ENCODE data around the gene DDX47. TPM values are rescaled to one million over a fixed set of nuclear protein-coding genes. Genes with fewer than 3 reads are reported as not detected.
"Not testable (repeated sequence)": the region's sequence is repeated elsewhere in the genome, so short reads cannot be mapped to it uniquely, and the experiment has no call there.

Gene DDX47
- total RNA-seq, 3 donors from 2014 or later (not counting 1 experiment from before 2014, with no cell fraction given): 98.9 to 120 (median 114) TPM

- intact Hi-C loops (cut with micrococcal nuclease): no loop called here
- Mint-ChIP-seq H3K4me1 (peaks cover 37 to 42% of the 10 kb centered on the region in 2 donors), H3K4me3 (no peak overlapping the region), H3K36me3 (peaks cover 21% of the 10 kb centered on the region), H3K27me3 (ENCODE audit: low read depth in 2 of 2) (no peaks in the 10 kb centered on the region), H3K27ac (no peak overlapping the region), H3K9me3 (no peaks in the 10 kb centered on the region)
- no peak overlapping the region for H3K4me3 ChIP-seq (ENCODE audit: low read length)
- WGBS (ENCODE audit: insufficient coverage): 92% methylated on average over 2 of the region's 2 CpGs
- no peaks in the 10 kb centered on the region for H3K27me3 ChIP-seq (ENCODE audit: control insufficient read depth, insufficient read depth, low read length)
- no peak overlapping the region for H3K27ac ChIP-seq (ENCODE audit: low read length)
- peaks cover 52% of the 10 kb centered on the region for H3K36me3 ChIP-seq (ENCODE audit: control insufficient read depth, insufficient read depth, low read length)
- TF ChIP-seq CTCF (IDR thresholded peaks at IDR 0.05): no peak
- H3K9me3 ChIP-seq (ENCODE audit: control insufficient read depth, insufficient read depth, low read length): no peaks in the 10 kb centered on the region
- ATAC-seq (no peak), DNase-seq (no peak)
- peaks cover 3% of the 10 kb centered on the region for H3K4me1 ChIP-seq (ENCODE audit: control insufficient read depth, insufficient read depth, low read length)
Observed at GRCh38 chr12:12819221-12819620, 6.1 kb downstream of the DDX47 start.

GRCh38 chr12:12819752-12820311 is 6.7 kb downstream of the DDX47 start:
- H3K9me3 ChIP-seq (ENCODE audit: control insufficient read depth, insufficient read depth, low read length): no peaks in the 10 kb centered on the region
- no peak overlapping the region for H3K27ac ChIP-seq (ENCODE audit: low read length)
- TF ChIP-seq CTCF (IDR thresholded peaks at IDR 0.05): no peak
- DNase-seq: no peak
- Mint-ChIP-seq H3K4me3 (no peak overlapping the region), H3K27me3 (ENCODE audit: low read depth in 2 of 2) (no peaks in the 10 kb centered on the region), H3K9me3 (no peaks in the 10 kb centered on the region), H3K4me1 (peaks cover 31 to 36% of the 10 kb centered on the region in 2 donors), H3K27ac (peak overlapping the region in 1 of 2 donors; percentile 8), H3K36me3 (peaks cover 21% of the 10 kb centered on the region)
- intact Hi-C loops (cut with micrococcal nuclease): no loop called here
- 82% methylated on average over 2 of the region's 2 CpGs for WGBS (ENCODE audit: insufficient coverage)
- no peak overlapping the region for H3K4me3 ChIP-seq (ENCODE audit: low read length)
- peaks cover 58% of the 10 kb centered on the region for H3K36me3 ChIP-seq (ENCODE audit: control insufficient read depth, insufficient read depth, low read length)
- no peak for ATAC-seq
- H3K4me1 ChIP-seq (ENCODE audit: control insufficient read depth, insufficient read depth, low read length): no peaks in the 10 kb centered on the region
- no peaks in the 10 kb centered on the region for H3K27me3 ChIP-seq (ENCODE audit: control insufficient read depth, insufficient read depth, low read length)

- H3K27me3 ChIP-seq (ENCODE audit: control insufficient read depth, insufficient read depth, low read length); H3K27ac ChIP-seq (ENCODE audit: low read length); H3K9me3 ChIP-seq (ENCODE audit: control insufficient read depth, insufficient read depth, low read length); H3K9me3 Mint-ChIP-seq; H3K4me3 ChIP-seq (ENCODE audit: low read length); H3K4me3 Mint-ChIP-seq; H3K27me3 Mint-ChIP-seq (ENCODE audit: low read depth in 2 of 2); DNase-seq; ATAC-seq; intact Hi-C loops (cut with micrococcal nuclease); H3K4me1 ChIP-seq (ENCODE audit: control insufficient read depth, insufficient read depth, low read length): not testable (repeated sequence)
- H3K36me3 ChIP-seq (ENCODE audit: control insufficient read depth, insufficient read depth, low read length): peaks cover 58% of the 10 kb centered on the region
- Mint-ChIP-seq H3K36me3 (peaks cover 26% of the 10 kb centered on the region), H3K4me1 (peaks cover 29 to 32% of the 10 kb centered on the region in 2 donors), H3K27ac (peak overlapping the region in 1 of 2 donors; percentile 8)
- 100% methylated on average over 11 of the region's 11 CpGs for WGBS (ENCODE audit: insufficient coverage)
Observed at GRCh38 chr12:12820376-12820775, 7.2 kb downstream of the DDX47 start.

GRCh38 chr12:12821975-12822374 is 8.8 kb downstream of the DDX47 start:
- Histone ChIP-seq H3K9me3 (ENCODE audit: control insufficient read depth, insufficient read depth, low read length) (no peaks in the 10 kb centered on the region), H3K27ac (ENCODE audit: low read length) (no peak overlapping the region), H3K4me1 (ENCODE audit: control insufficient read depth, insufficient read depth, low read length) (no peaks in the 10 kb centered on the region), H3K4me3 (ENCODE audit: low read length) (no peak overlapping the region), H3K27me3 (ENCODE audit: control insufficient read depth, insufficient read depth, low read length) (no peaks in the 10 kb centered on the region), H3K36me3 (ENCODE audit: control insufficient read depth, insufficient read depth, low read length) (peaks cover 66% of the 10 kb centered on the region)
- TF ChIP-seq CTCF (IDR thresholded peaks at IDR 0.05): no peak
- Mint-ChIP-seq H3K36me3 (peaks cover 32% of the 10 kb centered on the region), H3K27ac (no peak overlapping the region), H3K4me1 (peaks cover 15 to 19% of the 10 kb centered on the region in 2 donors), H3K4me3 (no peak overlapping the region), H3K9me3 (no peaks in the 10 kb centered on the region), H3K27me3 (ENCODE audit: low read depth in 2 of 2) (no peaks in the 10 kb centered on the region)
- WGBS (ENCODE audit: insufficient coverage): 89% methylated on average over 6 of the region's 6 CpGs
- ATAC-seq (no peak), DNase-seq (no peak)
- intact Hi-C loops (cut with micrococcal nuclease): no loop called here

All from natural killer cell (primary cell).